LNCaP clone FGC (cell line): Measurements from ENCODE around the gene SNX1.

Experiments
- DNase-seq: peaks from one replicate; pipeline ENCODE4 v3.0.0-alpha.2; 2011; ENCODE audit warnings: low read depth
- H3K4me3 ChIP-seq: 2 replicates; pipeline ENCODE4 v1.5.1; 2011; ENCODE audit warnings: mild to moderate bottlenecking, low read depth, low read length, control low read depth
- CTCF ChIP-seq: IDR thresholded peaks from 2 replicates; pipeline ENCODE4 v1.5.1; 2012; ENCODE audit warnings: mild to moderate bottlenecking; ENCODE audit not compliant: control insufficient read depth, insufficient read depth; ENCODE audit errors: extremely low read depth

Gene SNX1

GRCh38 chr15:64133623-64134344, 38.0 kb downstream of the SNX1 start:
- TF ChIP-seq CTCF, result no peak
- H3K4me3 ChIP-seq, result no peak overlapping the region
- no peak for DNase-seq

DNA sequence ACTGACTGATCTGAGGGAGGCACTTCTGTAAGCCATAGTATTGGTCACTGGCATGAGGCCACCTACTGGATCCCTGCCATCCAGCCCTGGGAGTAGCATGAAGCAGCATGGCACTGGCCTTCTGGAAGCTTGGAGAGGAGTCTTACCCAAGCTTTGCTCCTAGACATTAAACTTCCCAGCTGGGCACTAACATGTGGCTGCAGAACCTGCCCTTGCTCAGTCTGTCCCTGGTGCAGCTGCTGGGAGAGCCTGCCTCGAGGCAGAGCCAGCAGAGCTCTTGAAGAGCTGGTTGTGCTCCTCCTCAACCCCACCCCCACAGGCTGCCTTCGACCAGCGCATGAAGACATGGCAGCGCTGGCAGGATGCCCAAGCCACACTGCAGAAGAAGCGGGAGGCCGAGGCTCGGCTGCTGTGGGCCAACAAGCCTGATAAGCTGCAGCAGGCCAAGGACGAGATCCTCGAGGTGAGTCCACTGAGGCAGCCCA, 38.6 kb downstream of the SNX1 start:
- H3K4me3 ChIP-seq, result no peak overlapping the region
- no peak for DNase-seq
- TF ChIP-seq CTCF, result no peak

DNA sequence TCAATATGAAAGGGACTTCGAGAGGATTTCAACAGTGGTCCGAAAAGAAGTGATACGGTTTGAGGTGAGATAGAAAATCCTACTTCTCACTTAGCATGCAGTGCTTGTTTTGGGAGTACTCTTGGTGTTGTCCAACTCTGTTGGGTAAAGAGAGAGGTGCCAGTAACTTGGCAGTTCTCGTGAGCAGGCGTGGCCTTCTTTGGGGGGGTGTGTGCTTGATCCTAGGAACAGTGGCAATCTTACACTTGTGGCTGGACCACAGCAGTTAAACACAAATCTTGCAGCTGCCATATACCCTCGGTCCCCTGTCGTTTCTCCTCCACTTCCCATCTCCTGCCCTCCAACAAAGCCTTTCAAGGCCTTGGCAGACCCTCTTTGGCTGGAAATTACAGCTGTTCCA, 40.6 kb downstream of the SNX1 start:
- TF ChIP-seq CTCF, result no peak
- no peak overlapping the region for H3K4me3 ChIP-seq
- no peak for DNase-seq

DNA sequence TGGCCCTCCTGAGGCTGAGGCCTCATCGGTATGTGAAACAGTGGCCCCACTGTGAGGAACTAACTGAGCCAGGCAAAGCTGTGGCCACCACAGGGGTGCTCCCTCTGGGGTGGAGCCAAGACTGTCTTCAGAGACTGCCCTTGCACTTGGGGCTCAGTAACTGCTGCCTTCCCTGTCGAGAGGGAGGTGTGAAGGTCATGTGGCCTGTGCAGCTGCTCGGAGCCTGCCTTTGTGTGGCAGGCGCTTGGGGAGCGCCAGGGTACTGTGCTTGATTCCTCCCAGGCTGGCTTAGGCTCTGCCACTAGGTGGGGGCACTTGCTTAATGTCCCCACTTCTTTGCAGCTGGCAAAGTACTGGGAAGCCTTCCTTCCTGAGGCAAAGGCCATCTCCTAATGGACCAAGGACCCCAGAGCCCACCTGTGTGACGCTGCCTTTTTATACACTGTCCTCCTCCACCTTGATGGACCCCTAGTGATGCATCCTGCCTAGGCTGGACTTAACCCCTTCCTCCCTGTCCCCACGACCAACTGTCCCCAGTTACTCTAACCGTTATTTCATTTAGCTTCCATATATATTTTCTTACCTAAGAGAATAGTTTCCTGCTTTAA, 41.5 kb downstream of the SNX1 start:
- no peak for DNase-seq
- no peak overlapping the region for H3K4me3 ChIP-seq
- no peak for TF ChIP-seq CTCF

GRCh38 chr15:64138331-64138941, 42.7 kb downstream of the SNX1 start:
- no peak for DNase-seq
- H3K4me3 ChIP-seq, result no peak overlapping the region
- TF ChIP-seq CTCF, result no peak

- no peak for DNase-seq
- TF ChIP-seq CTCF, result no peak
- no peak overlapping the region for H3K4me3 ChIP-seq
These were observed 46.2 kb downstream of the SNX1 start for GRCh38 chr15:64141798-64142512.
